H1 (cell line): Measurements from ENCODE around the gene EZH2. TPM values are rescaled to one million over a fixed set of nuclear protein-coding genes. Genes with fewer than 3 reads are reported as not detected.

Source experiments
- CTCF ChIA-PET: fragments of 300-600 bp; sonication (Branson Sonifier 250); formaldehyde crosslinking; loops from one replicate; lab custom pipeline; 2021; ENCODE audit not compliant: partially characterized antibody; lab: Charles Lee
- POLR2A ChIA-PET: fragments of 300-600 bp; sonication (Branson Sonifier 250); formaldehyde crosslinking; loops from one replicate; lab custom pipeline; 2021; ENCODE audit warnings: inconsistent platforms; ENCODE audit not compliant: partially characterized antibody; lab: Charles Lee
- DNase-seq, 2 experiments: peaks; one replicate each; pipeline versions ENCODE4 v3.0.0 to v3.0.0-alpha.2; 2010 to 2022; ENCODE audit warnings: low spot score in 2 of 2, low read depth in 1 of 2, mixed read lengths in 1 of 2
- FAIRE-seq: peaks from 2 replicates; lab custom pipeline; 2011; peaks lifted over from hg19 to GRCh38; lab: Jason Lieb, UNC
- H2AFZ ChIP-seq: 2 replicates; pipeline ENCODE4 v1.8.1; 2012; ENCODE audit warnings: low read length, inconsistent platforms
- H2AK5ac ChIP-seq: 2 replicates; pipeline ENCODE4 v1.6.1; 2013; ENCODE audit warnings: low read depth, low read length
- H2BK120ac ChIP-seq: replicated peaks from 2 replicates; pipeline ENCODE3; 2013; ENCODE audit warnings: low read depth, low read length, inconsistent platforms
- H2BK12ac ChIP-seq: 2 replicates; pipeline ENCODE4 v1.6.1; 2013; ENCODE audit warnings: low read depth, low read length
- H2BK15ac ChIP-seq: 2 replicates; pipeline ENCODE4 v1.6.1; 2013; ENCODE audit warnings: low read length
- H2BK20ac ChIP-seq: 2 replicates; pipeline ENCODE4 v1.6.1; 2013; ENCODE audit warnings: low read length
- H2BK5ac ChIP-seq: 2 replicates; pipeline ENCODE4 v1.6.1; 2013; ENCODE audit warnings: low read depth, low read length
- H3K14ac ChIP-seq: 2 replicates; pipeline ENCODE4 v1.6.1; 2013; ENCODE audit warnings: inconsistent platforms; ENCODE audit not compliant: insufficient read length
- H3K18ac ChIP-seq: 2 replicates; pipeline ENCODE4 v1.6.1; 2013; ENCODE audit warnings: low read length; ENCODE audit errors: extremely low read depth
- H3K23ac ChIP-seq: 2 replicates; pipeline ENCODE4 v1.6.1; 2013; ENCODE audit warnings: inconsistent platforms; ENCODE audit not compliant: insufficient read length
- H3K23me2 ChIP-seq: 2 replicates; pipeline ENCODE4 v1.6.1; 2013; ENCODE audit warnings: low read depth, low read length
- H3K27ac ChIP-seq: 2 replicates; pipeline ENCODE4 v1.6.1; 2011; ENCODE audit warnings: low read depth, low read length, inconsistent platforms
- H3K27me3 ChIP-seq, 4 experiments: replicated peaks in 1 of 4; 1 replicate in 1 of 4; 2 replicates in 3 of 4; pipeline versions ENCODE4 v1.6.1 to v1.8.1; 2011 to 2013; ENCODE audit warnings: low read length in 3 of 4, mild to moderate bottlenecking in 3 of 4, inconsistent platforms in 2 of 4, mixed read lengths in 2 of 4, moderate library complexity in 1 of 4; ENCODE audit not compliant: control insufficient read depth in 3 of 4, insufficient read depth in 3 of 4; ENCODE audit errors: extremely low read depth in 1 of 4
- H3K36me3 ChIP-seq, 4 experiments: 2 replicates each; pipeline versions ENCODE4 v1.6.1 to v1.8.1; 2011 to 2013; ENCODE audit warnings: mild to moderate bottlenecking in 4 of 4, low read length in 3 of 4, moderate library complexity in 2 of 4, control low read depth in 1 of 4, inconsistent platforms in 1 of 4; ENCODE audit not compliant: insufficient read depth in 4 of 4, control insufficient read depth in 2 of 4
- H3K4ac ChIP-seq: replicated peaks from 2 replicates; pipeline ENCODE3; 2013; ENCODE audit warnings: low read length, low read depth, mixed read lengths, inconsistent platforms; ENCODE audit not compliant: insufficient read length
- H3K4me1 ChIP-seq, 4 experiments: replicated peaks in 1 of 4; 1 replicate in 1 of 4; 2 replicates in 3 of 4; pipeline versions ENCODE4 v1.6.1 to v1.8.1; 2011 to 2013; ENCODE audit warnings: low read length in 3 of 4, inconsistent platforms in 2 of 4, mixed read lengths in 1 of 4; ENCODE audit not compliant: insufficient read depth in 4 of 4, control insufficient read depth in 3 of 4
- H3K4me2 ChIP-seq, 2 experiments: 2 replicates each; pipeline versions ENCODE4 v1.6.1 to v1.8.1; 2011 to 2013; ENCODE audit warnings: low read depth in 2 of 2, low read length in 2 of 2, control low read depth in 1 of 2, inconsistent platforms in 1 of 2, mild to moderate bottlenecking in 1 of 2; ENCODE audit not compliant: insufficient read depth in 1 of 2
- H3K4me3 ChIP-seq, 4 experiments: fragments of 200-600, 300-600 bp in 1 of 4; sonication (generic), shearing (Covaris generic), sonication (Bioruptor Twin) in 1 of 4; 2 replicates each; pipeline versions ENCODE4 v1.5.1 to v1.8.1; 2011 to 2016; ENCODE audit warnings: low read length in 4 of 4, low read depth in 3 of 4, control low read depth in 2 of 4, inconsistent platforms in 2 of 4, mild to moderate bottlenecking in 2 of 4, mixed read lengths in 1 of 4, moderate library complexity in 1 of 4; ENCODE audit not compliant: insufficient read depth in 2 of 4; ENCODE audit errors: extremely low read depth in 1 of 4
- H3K56ac ChIP-seq: replicated peaks from 2 replicates; pipeline ENCODE3; 2013; ENCODE audit warnings: low read depth, mild to moderate bottlenecking, mixed read lengths, low read length, inconsistent platforms; ENCODE audit not compliant: insufficient read length
- H3K79me1 ChIP-seq: 2 replicates; pipeline ENCODE4 v1.6.1; 2013; ENCODE audit warnings: low read depth, low read length, control low read depth
- H3K79me2 ChIP-seq, 2 experiments: 2 replicates each; pipeline versions ENCODE4 v1.6.1 to v1.8.1; 2012 to 2013; ENCODE audit warnings: low read length in 2 of 2, mild to moderate bottlenecking in 2 of 2, inconsistent platforms in 1 of 2; ENCODE audit not compliant: insufficient read depth in 2 of 2, control insufficient read depth in 1 of 2
- H3K9ac ChIP-seq, 4 experiments: replicated peaks in 1 of 4; 1 replicate in 1 of 4; 2 replicates in 3 of 4; pipeline versions ENCODE4 v1.6.1 to v1.8.1; 2011 to 2013; ENCODE audit warnings: low read depth in 3 of 4, low read length in 3 of 4, control low read depth in 2 of 4, mild to moderate bottlenecking in 2 of 4, moderate library complexity in 2 of 4, inconsistent platforms in 1 of 4; ENCODE audit errors: extremely low read depth in 1 of 4
- H3K9me3 ChIP-seq, 2 experiments: 2 replicates each; pipeline versions ENCODE4 v1.6.1 to v1.8.1; 2012 to 2013; ENCODE audit warnings: mild to moderate bottlenecking in 2 of 2, moderate library complexity in 2 of 2, control low read depth in 1 of 2, inconsistent platforms in 1 of 2, low read depth in 1 of 2, low read length in 1 of 2, mixed read lengths in 1 of 2; ENCODE audit not compliant: insufficient read depth in 2 of 2
- H4K20me1 ChIP-seq, 2 experiments: replicated peaks in 1 of 2; 2 replicates each; pipeline versions ENCODE3 to v1.8.1; 2011 to 2013; ENCODE audit warnings: inconsistent platforms in 2 of 2, low read length in 2 of 2, mild to moderate bottlenecking in 1 of 2; ENCODE audit not compliant: insufficient read depth in 2 of 2, control insufficient read depth in 1 of 2
- H4K5ac ChIP-seq: 2 replicates; pipeline ENCODE4 v1.6.1; 2013; ENCODE audit warnings: low read length, low read depth, mixed read lengths, inconsistent platforms; ENCODE audit not compliant: insufficient read length
- H4K8ac ChIP-seq: 2 replicates; pipeline ENCODE4 v1.8.0; 2013; ENCODE audit warnings: mild to moderate bottlenecking, moderate library complexity, low read length, inconsistent platforms; ENCODE audit not compliant: insufficient read depth; ENCODE audit errors: extremely low read depth
- H4K91ac ChIP-seq: replicated peaks from 2 replicates; pipeline ENCODE3; 2013; ENCODE audit warnings: low read length, mixed read lengths, inconsistent platforms; ENCODE audit not compliant: insufficient read length
- SUZ12 ChIP-seq: fragments of 200-600 bp; sonication (generic); IDR thresholded peaks from 2 replicates; pipeline ENCODE4 v1.6.1; 2012; ENCODE audit warnings: mild to moderate bottlenecking, inconsistent platforms, low read length, moderate library complexity, mixed read lengths
- WGBS, 2 experiments: shearing (Covaris generic) in 1 of 2; methylation state at CpG; one replicate each; pipeline versions ENCODE4 v1.1.6 to v1.1.7; 2013 to 2015; ENCODE audit warnings: low lambda C conversion rate in 2 of 2, mixed read lengths in 2 of 2, inconsistent platforms in 1 of 2, low coverage in 1 of 2, missing lambda C conversion rate in 1 of 2; ENCODE audit not compliant: insufficient replicate concordance in 2 of 2, insufficient coverage in 1 of 2, insufficient read length in 1 of 2; ENCODE audit errors: extremely low coverage in 1 of 2, missing lambda C conversion rate in 1 of 2; 5-methylcytosine and 5-hydroxymethylcytosine counted together
- polyA plus RNA-seq, 7 experiments: library from polyadenylated mRNA; depleted of rRNA in 3 of 7; stranded (reverse) in 5 of 7; unstranded in 2 of 7; fragments of >200 nt in 5 of 7; fragments of 200-250 nt in 2 of 7; gene quantifications; 1 replicate in 5 of 7; 2 replicates in 1 of 7; 4 replicates in 1 of 7; pipeline versions ENCODE4 v1.2.1 to v1.2.3, GENCODE V29; 2011 to 2013; ENCODE audit warnings: missing spikeins in 2 of 7, mixed read lengths in 2 of 7
- total RNA-seq: library from RNA; stranded (reverse); fragmentation: NEBNext Ultra II Directional; extraction: Animal tissue kit (Norgen Biotek cat#: 25700); gene quantifications from 2 replicates; pipeline ENCODE4 v1.2.1, GENCODE V29; 2021

Gene EZH2
- total and polyA plus RNA-seq, 2 of the 8 experiments (the other 6 are each of a cell fraction or from before 2014, with no cell fraction given): 28.9 to 49.0 TPM

- peaks cover 13 to 16% of the 10 kb centered on the region in 2 experiments for H4K20me1 ChIP-seq
Measured at GRCh38 chr7:148849393-148850098, 34.5 kb downstream of the EZH2 start.

More at GRCh38 chr7:148849393-148850098, 34.5 kb downstream of the EZH2 start:
- DNase-seq (no peak), FAIRE-seq (no peak)
- Histone ChIP-seq H4K91ac (no peak overlapping the region), H2BK12ac (no peak overlapping the region), H3K27me3 (no peaks in the 10 kb centered on the region), H3K14ac (no peak overlapping the region), H2BK5ac (no peak overlapping the region), H3K9me3 (no peaks in the 10 kb centered on the region), H3K9ac (no peak overlapping the region; a peak in 1 of 7 replicates), H2BK15ac (no peak overlapping the region), H2BK20ac (no peak overlapping the region), H4K8ac (no peak overlapping the region), H3K27ac (no peak overlapping the region), H3K4ac (no peak overlapping the region), H3K4me2 (no peak overlapping the region), H3K79me1 (peaks cover 5% of the 10 kb centered on the region), H3K18ac (no peak overlapping the region), H3K56ac (no peak overlapping the region), H3K79me2 (peaks cover 10 to 94% of the 10 kb centered on the region in 2 experiments), H2BK120ac (no peak overlapping the region), H4K5ac (no peak overlapping the region), H3K4me1 (peaks cover 0 to 12% (median 9%) of the 10 kb centered on the region in 4 experiments; a peak in 4 of 7 replicates), H3K23me2 (no peaks in the 10 kb centered on the region), H3K4me3 (no peak overlapping the region), H3K36me3 (peaks cover 0 to 6% (median 0%) of the 10 kb centered on the region in 4 experiments; a peak in 1 of 8 replicates), H2AFZ (no peak overlapping the region), H2AK5ac (no peak overlapping the region), H3K23ac (no peak overlapping the region)
- ChIA-PET POLR2A (interaction anchor here (0.8 kb wide), 1 partner anchor 13 kb away, joined by 3 read pairs; no protein-coding TSS in a partner anchor), CTCF (interaction anchor here (1.1 to 1.8 kb wide), 2 partner anchors 102 to 114 kb away, joined by 3 to 4 read pairs; no protein-coding TSS in a partner anchor)
- TF ChIP-seq SUZ12: no peak
- 86% methylated on average over 7 of the region's 7 CpGs; no CpG with 5 or more reads in 1 of the 2 experiments for WGBS, 2 experiments
